ENCODE measurements around the gene DNAH9.

Gene DNAH9

GRCh38 chr17:11601661-11602060 is 3.4 kb downstream of the DNAH9 start:
- no peak for TF ChIP-seq CTCF (IDR thresholded peaks at IDR 0.05; ENCODE audit: low read depth, low read length)

GRCh38 chr17:11608396-11608795 is 10.1 kb downstream of the DNAH9 start:
- no peak overlapping the region for H3K4me3 ChIP-seq (ENCODE audit: low read depth, low read length)
- no peak for TF ChIP-seq CTCF (IDR thresholded peaks at IDR 0.05; ENCODE audit: low read depth, low read length)

More at GRCh38 chr17:11601661-11602060, 3.4 kb downstream of the DNAH9 start:
- H3K4me3 ChIP-seq (ENCODE audit: low read depth, low read length) = no peak overlapping the region

GRCh38 chr17:11610999-11611566 is 12.8 kb downstream of the DNAH9 start:
- TF ChIP-seq CTCF (IDR thresholded peaks at IDR 0.05; ENCODE audit: low read depth, low read length) = no peak
- no peak overlapping the region for H3K4me3 ChIP-seq (ENCODE audit: low read depth, low read length)

- no peak overlapping the region for H3K4me3 ChIP-seq (ENCODE audit: low read depth, low read length)
- TF ChIP-seq CTCF (IDR thresholded peaks at IDR 0.05; ENCODE audit: low read depth, low read length) = no peak
These were observed 14.7 kb downstream of the DNAH9 start for GRCh38 chr17:11612956-11613355.

- no peak overlapping the region for H3K4me3 ChIP-seq (ENCODE audit: low read depth, low read length)
- no peak for TF ChIP-seq CTCF (IDR thresholded peaks at IDR 0.05; ENCODE audit: low read depth, low read length)
These were observed 20.7 kb downstream of the DNAH9 start for GRCh38 chr17:11618861-11619566.

- no peak for TF ChIP-seq CTCF (IDR thresholded peaks at IDR 0.05; ENCODE audit: low read depth, low read length)
- no peak overlapping the region for H3K4me3 ChIP-seq (ENCODE audit: low read depth, low read length)
These were observed 24.2 kb downstream of the DNAH9 start for GRCh38 chr17:11622492-11622891.

GRCh38 chr17:11624976-11625375 is 26.7 kb downstream of the DNAH9 start:
- TF ChIP-seq CTCF (IDR thresholded peaks at IDR 0.05; ENCODE audit: low read depth, low read length) = no peak
- no peak overlapping the region for H3K4me3 ChIP-seq (ENCODE audit: low read depth, low read length)

Data from WI38 (cell line).